GM12865 (cell line): Measurements from ENCODE around the gene TTLL11.

Experiments used
- DNase-seq: peaks from one replicate; pipeline ENCODE4 v3.0.0; 2010; ENCODE audit warnings: low read depth
- H3K4me3 ChIP-seq: 2 replicates; pipeline ENCODE4 v1.5.1; 2011; ENCODE audit warnings: mild to moderate bottlenecking, low read depth, low read length, control low read depth
- TF ChIP-seq, protein P1 (sequence below): IDR thresholded peaks from 2 replicates; pipeline ENCODE4 v1.5.1; 2011; ENCODE audit warnings: low read length, control low read depth, low read depth, inconsistent platforms; ENCODE audit not compliant: insufficient read depth; ENCODE audit errors: missing control alignments

TTLL11 gene

DNA sequence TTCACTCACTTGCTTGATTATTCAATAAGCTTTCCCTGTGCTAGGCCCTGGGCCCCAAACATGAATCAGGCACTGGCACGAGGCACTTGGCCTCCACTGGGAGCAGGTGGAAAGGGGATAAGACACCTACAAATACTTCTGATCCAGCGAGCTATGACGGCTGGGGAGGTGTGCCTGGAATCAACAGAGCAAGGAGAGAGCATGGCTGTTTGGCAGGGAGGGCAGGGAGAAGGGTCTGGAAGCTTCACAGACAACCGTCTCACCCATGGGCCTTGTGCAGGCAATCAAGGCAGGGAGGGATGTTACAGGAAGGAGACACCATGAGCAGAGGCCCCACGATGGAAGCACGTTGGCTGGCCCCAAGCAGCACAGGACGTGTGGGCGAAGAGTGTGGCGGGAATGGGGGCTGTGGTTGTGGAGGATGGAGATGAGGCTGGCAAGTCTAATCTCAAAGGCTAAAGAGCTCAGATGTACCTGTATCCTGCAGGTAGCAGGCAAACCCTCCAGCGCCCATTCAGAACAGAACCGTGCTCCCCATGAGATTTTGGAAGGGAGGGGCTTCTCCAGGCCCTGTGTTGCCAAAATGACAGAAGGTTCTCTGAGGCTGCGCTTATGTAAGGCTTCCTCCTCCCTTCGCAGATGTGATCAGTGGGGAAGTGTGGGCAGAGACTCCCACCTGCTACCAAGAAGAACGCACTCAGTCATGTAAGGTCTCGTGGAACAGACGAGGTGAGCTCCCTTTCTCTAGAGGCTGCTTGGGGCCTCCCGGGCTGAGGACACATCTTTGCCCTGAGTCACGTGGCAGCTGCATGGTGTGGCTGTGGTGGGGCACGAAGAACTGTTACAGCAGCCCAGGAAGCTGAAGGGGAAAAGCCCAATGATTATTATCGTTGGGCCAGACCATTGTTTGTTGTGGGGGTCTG lies 252.0 kb downstream of the TTLL11 start:
- TF ChIP-seq, protein P1, sequence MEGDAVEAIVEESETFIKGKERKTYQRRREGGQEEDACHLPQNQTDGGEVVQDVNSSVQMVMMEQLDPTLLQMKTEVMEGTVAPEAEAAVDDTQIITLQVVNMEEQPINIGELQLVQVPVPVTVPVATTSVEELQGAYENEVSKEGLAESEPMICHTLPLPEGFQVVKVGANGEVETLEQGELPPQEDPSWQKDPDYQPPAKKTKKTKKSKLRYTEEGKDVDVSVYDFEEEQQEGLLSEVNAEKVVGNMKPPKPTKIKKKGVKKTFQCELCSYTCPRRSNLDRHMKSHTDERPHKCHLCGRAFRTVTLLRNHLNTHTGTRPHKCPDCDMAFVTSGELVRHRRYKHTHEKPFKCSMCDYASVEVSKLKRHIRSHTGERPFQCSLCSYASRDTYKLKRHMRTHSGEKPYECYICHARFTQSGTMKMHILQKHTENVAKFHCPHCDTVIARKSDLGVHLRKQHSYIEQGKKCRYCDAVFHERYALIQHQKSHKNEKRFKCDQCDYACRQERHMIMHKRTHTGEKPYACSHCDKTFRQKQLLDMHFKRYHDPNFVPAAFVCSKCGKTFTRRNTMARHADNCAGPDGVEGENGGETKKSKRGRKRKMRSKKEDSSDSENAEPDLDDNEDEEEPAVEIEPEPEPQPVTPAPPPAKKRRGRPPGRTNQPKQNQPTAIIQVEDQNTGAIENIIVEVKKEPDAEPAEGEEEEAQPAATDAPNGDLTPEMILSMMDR = no peak
- no peak overlapping the region for H3K4me3 ChIP-seq
- DNase-seq = peak; percentile 37

DNA sequence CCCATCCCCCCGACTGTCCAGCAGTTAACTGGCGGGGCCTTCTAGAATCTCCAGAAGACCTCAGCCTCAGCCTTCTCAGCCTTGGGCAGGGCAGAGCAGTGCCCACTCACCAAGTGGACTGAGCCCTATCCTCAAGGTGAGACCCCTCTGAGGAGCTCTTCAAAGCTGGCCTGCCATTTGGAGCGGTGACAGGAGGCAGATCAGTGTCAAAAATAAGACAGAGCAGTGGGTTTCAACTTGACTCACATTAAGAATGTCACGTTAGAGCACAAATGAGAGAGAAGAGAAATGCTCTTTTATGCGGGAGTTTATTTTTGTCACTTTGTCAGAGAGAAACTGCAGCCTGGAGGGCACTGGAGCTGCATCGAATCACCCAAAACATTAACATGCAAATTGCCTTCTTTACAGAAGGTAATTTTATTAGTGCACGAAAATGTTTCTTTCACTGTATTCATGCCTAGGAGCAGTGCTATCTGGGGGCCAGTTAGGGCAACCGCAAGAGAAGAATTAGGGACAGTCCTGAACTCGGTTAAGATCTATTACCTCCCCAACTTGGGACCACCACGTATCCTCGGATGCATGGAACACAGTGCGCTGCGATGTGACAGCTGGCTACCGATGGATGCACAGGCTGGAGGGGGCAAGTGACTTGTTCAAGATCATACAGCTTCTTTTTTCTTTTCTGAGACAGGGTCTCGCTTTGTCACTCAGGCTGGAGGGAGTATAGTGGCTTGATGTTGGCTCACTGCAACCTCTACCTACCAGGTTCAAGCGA lies 253.2 kb downstream of the TTLL11 start:
- TF ChIP-seq, protein P1 = no peak
- H3K4me3 ChIP-seq = no peak overlapping the region

DNA sequence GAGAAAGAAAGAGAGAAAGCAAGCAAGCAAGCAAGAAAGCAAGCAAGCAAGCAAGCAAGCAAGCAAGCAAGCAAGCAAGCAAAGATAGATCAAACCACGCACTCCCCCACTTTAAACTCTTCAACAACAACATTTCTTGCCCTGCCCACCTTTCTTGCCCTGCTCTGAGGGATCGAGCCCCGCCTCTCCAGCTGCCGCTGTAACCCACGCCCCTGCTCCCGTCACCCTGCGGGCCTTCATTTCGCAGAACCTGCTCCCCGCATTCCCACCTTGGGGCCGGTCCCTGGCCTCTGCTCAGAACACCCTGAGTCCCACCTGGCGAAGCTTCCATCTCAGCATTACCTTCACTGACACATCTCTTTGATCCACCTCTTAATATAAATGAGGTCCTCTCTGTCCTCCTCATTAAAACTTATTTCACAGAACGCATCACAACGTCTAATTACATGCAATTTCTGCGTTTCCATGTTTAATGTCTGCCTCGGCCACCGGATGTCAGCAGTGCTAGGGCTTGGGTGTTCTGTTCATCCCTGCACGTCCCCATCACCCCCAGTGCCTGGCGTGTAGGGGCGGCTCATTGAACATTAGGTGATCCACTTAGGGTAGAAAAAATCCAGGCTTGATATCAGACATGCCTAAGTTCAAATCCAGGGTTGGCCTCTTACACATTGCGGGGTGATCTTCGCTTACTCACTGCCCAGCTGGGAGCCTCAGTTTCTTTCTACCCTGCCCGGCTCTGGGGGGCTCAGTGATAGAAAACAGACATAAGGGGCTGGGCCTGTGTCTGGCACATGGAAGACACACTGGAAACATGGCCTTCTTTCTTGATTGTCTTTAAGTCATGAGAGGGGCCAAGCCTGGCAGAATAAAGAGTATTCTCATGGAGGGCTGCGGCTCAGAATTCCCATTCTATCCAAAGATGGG lies 254.1 kb downstream of the TTLL11 start:
- DNase-seq = no peak
- TF ChIP-seq, protein P1 = no peak
- H3K4me3 ChIP-seq = no peak overlapping the region

More for the DNA sequence above, 253.2 kb downstream of the TTLL11 start:
- DNase-seq = peak; percentile 77

DNA sequence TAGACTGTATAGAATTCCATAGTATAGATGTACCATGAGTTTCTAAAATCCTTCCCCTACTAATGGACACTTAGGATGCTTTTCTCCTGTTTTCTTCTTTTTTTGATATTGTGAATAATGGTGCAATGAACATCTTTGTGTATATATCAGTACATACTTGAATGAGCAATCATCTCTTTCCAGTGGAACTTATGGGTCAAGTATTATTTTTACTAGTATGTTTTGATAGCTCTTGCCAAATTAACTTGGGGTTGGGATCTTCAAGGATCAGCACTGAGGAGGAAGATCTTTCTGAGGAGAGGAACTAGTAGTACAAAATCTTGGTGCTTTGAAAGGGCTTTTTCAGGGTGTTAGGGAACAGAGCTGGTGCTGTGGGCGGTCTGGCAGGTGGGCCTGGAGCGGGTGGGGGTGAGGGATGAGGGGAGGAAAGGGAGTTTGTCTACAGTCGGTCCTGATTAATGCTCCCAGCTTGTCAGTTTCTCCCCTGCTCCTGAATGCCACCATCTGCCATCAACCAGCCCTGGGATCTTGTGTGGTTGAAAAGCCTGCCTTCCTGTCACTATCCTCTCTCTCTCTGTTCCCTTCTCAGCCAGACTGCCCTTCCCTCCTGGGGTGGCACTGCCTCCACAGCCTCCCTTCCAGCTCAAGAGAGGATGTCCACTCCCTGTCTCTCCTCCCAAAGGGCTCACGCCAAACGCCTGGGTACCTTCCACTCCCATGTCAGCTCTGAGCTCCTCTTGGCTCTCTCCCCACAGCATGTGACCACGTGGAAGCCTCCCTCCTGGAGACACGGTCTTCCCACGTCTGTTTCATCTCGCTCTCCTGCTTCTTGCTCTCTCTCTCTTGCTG lies 255.8 kb downstream of the TTLL11 start:
- DNase-seq = no peak
- TF ChIP-seq, protein P1 = no peak
- H3K4me3 ChIP-seq = no peak overlapping the region

DNA sequence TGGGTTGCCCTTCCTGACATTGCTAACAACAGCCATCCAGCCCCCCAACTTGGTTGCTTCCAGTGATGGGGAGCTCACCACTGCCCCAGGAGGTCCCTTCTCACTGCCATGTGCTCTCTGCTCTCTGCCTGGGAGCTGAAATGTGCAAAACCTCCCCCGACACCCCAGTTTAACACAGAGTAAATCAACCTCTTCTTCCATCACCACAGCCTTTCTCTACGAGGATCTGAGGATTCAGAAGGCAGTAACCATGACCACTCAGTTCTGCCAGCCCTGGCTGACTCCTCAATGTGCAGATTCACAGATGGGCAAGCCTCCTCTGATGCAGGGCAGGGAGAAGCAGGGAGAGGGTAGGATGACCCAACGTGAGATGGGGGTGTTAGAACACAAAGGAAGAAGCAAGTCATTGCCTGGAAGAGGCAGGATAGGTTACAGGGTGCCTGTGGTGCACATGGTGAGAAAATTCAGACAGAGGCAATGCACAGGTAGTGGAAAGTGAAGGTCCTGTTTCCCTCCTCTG lies 256.7 kb downstream of the TTLL11 start:
- no peak overlapping the region for H3K4me3 ChIP-seq
- no peak for DNase-seq
- TF ChIP-seq, protein P1 = no peak
